OCI-LY7 (cell line): ENCODE data around the gene LY86.

Experiments
- CTCF ChIP-seq: fragments of 200-600 bp; sonication (generic); conservative IDR thresholded peaks from 2 replicates; pipeline ENCODE4 v1.5.1; 2014; ENCODE audit warnings: mild to moderate bottlenecking, antibody characterized with exemption, low read length, moderate library complexity, mixed read lengths
- EZH2phosphoT487 ChIP-seq: fragments of 200-600 bp; sonication (generic); IDR thresholded peaks from 2 replicates; pipeline ENCODE4 v1.6.1; 2018; ENCODE audit warnings: low read depth, borderline replicate concordance, mild to moderate bottlenecking, mixed run types, antibody characterized with exemption, low read length, moderate library complexity, mixed read lengths

DNA sequence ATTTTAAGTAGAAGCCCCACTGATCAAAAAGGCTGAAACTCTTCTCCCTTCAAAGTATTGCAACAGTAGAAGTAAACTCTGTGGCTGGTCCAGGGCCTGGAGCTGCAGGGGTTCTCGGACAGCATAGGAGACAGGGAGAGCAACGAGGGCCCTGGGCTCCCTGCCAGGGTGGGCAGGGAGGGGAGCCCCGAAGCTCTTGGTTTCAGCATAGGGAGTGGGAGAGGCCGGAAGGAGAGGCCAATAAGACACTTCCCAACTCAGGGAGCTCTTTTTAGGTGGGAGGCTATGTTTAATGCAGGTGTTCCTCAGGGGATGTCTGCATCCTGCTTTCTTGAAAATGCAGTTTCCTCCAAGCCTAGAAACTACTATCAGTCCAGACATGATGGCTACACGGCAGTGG is 91.1 kb downstream of the LY86 start:
- no peak for TF ChIP-seq CTCF
- no peak for TF ChIP-seq EZH2phosphoT487
